WI38 (cell line): Measurements from ENCODE around the gene CABP5.

Source experiments
- H3K4me3 ChIP-seq: 2 replicates; pipeline ENCODE4 v1.5.1; 2011; ENCODE audit warnings: low read depth, mild to moderate bottlenecking, control low read depth, low read length
- TF ChIP-seq, protein P1 (sequence below): IDR thresholded peaks from 2 replicates; pipeline ENCODE4 v1.5.1; 2012; ENCODE audit warnings: low read depth, mild to moderate bottlenecking, control low read depth, low read length

The CABP5 gene

DNA sequence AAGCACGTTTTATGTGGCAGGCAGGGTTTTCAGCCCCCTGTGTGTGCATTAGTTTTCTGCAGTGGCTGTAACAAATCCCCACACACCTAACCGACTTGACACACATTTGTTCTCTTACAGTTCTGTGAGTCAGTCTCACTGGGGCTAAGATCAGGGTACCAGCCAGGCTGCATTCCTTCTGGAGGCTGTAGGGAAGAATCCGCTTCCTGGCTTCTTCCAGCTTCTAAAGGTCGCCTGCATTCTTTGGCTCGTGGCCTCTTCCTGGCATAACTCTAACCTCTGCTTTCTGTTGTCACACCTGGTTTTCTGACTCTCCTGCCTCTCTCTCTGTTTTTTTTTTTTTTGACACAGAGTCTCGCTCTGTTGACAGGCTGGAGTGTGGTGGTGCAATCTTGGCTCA, 43.0 kb downstream of the CABP5 start:
- no peak overlapping the region for H3K4me3 ChIP-seq
- TF ChIP-seq, protein P1, sequence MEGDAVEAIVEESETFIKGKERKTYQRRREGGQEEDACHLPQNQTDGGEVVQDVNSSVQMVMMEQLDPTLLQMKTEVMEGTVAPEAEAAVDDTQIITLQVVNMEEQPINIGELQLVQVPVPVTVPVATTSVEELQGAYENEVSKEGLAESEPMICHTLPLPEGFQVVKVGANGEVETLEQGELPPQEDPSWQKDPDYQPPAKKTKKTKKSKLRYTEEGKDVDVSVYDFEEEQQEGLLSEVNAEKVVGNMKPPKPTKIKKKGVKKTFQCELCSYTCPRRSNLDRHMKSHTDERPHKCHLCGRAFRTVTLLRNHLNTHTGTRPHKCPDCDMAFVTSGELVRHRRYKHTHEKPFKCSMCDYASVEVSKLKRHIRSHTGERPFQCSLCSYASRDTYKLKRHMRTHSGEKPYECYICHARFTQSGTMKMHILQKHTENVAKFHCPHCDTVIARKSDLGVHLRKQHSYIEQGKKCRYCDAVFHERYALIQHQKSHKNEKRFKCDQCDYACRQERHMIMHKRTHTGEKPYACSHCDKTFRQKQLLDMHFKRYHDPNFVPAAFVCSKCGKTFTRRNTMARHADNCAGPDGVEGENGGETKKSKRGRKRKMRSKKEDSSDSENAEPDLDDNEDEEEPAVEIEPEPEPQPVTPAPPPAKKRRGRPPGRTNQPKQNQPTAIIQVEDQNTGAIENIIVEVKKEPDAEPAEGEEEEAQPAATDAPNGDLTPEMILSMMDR = no peak

DNA sequence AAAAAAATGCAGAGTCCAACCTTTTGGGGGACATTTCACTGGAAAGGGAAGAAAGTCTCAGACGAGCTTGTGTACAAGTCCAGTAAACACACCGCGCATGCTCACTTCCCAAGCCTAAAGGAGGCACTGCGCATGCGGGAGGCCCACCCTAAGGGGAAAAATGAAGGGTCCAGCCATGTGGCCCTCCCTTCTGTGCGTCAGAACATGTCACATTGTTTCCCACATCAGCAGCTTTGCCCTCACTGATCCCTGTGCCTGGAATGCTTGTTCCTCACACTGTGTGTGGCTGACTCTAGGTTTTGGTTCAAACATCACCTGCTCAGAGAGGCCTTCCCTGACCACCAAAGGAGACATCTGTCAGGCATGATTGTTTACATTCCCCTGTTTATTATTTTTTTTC, 45.1 kb downstream of the CABP5 start:
- no peak overlapping the region for H3K4me3 ChIP-seq
- TF ChIP-seq, protein P1 = no peak

DNA sequence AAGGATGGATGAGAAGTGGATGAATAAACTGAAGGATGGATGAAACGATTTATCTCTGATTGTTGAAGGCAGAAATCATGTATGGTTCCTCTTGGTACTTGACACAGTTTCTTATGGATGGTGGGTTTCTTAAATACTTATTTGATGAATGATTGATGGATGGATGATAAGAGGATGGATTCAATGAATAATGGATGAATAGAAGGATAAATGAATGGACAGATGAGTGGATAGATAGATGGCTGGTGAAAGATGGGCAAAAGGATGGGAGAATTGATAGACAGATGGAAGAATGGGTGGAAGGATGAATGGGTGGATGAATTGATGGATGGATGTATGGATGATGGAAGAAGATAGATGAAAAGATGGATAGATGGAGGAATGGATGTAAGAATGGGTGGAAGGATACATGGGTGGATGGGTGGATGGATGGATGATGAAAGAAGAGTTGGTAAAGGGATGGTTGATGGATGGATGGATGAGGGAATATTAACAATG, 47.6 kb downstream of the CABP5 start:
- no peak overlapping the region for H3K4me3 ChIP-seq
- TF ChIP-seq, protein P1 = no peak

DNA sequence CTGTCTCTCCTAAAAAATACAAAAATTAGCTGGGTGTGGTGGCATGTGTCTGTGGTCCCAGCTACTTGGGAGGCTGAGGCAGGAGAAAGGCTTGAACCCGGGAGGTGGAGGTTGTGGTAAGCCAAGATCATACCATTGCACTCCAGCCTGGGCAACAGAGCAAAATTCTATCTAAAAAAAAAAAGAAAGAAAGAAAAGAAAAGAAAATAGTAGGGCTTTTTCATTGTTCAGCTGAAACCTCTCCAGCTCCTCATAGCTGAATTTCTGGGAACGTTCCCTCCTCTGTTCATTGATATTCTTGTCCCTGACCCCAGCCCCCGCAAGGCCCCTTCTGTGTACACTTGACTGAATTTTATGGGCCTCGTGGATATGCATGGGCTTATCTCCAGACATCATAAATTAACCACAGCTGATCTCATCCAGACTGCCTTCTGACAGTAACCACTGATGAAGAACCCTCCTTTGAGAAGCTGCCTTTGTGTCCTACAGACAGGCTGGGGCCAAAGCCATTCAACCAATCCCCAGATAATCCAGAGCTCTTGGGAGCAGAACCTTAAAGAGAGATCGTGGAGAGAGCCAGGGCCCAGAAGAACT, 49.6 kb downstream of the CABP5 start, which contains the start of gene ELSPBP1:
Gene ELSPBP1, plus strand, starts transcription at position 424 of the 594 bp plus-strand sequence. CDS start 14,036 bp downstream, outside the sequence.
- TF ChIP-seq, protein P1 = no peak

DNA sequence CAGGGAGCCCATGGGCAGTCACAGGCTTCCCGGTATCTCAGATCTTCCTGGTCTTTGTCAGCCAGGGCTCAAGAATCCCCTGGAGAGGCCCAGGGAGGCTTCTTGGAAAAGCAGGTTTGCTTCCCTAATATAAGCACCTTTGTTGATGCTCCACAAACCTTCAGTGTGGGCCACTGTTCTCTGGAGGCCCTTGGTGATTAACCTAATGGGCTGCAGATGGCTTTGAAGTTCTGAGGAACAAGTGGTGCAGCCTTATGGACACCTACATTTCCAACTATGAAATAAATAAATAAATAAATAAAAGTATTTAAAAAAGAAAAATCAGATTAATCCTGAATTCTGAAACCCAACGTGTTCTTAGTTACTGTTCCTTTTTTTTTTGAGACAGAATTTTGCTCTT, 51.8 kb downstream of the CABP5 start, which contains the start of gene BSPH1:
Gene BSPH1, minus strand, starts transcription at position 101 of the 400 bp plus-strand sequence. Its CDS starts 89 bp downstream, at position 12.
- no peak within 1 kb of the TSS for H3K4me3 ChIP-seq
- TF ChIP-seq, protein P1 = no peak

More for the DNA sequence above, 49.6 kb downstream of the CABP5 start, which contains the start of gene ELSPBP1:
- no peak within 1 kb of the TSS for H3K4me3 ChIP-seq

DNA sequence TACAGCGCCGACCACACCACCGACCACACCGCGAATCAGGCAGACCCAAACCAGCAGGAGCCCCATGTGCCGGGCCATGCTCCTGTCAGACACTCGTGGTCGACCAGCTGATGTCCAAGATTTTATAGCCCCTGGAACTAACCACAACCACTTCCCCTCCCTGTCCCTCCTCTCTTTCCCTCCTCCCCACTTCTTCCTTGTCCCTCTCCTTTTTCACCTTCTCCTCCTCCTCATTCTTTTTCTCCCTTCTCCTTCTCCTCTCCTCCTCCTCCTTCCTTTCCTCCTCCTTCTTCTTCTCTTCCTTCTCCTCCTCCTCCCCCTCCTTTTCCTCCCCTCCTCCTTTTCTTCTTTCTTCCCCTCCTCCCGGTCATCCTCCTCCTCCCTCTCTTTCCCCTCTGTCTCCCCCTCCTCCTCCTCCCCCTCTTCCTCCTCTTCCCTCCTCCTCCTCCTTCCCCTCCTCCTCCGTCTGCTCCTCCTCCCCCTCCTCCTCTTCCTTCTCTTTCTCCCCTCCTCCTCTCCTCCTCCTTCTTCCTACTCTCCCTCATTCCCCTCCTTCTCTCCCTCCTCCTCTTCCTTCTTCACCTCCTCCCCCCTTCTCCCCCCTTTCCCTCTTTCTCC, 52.6 kb downstream of the CABP5 start:
- TF ChIP-seq, protein P1 = no peak
- H3K4me3 ChIP-seq = no peak overlapping the region
